ENCODE data around the gene TTC8.
"Not testable (repeated sequence)": the region's sequence is repeated elsewhere in the genome, so short reads cannot be mapped to it uniquely, and the experiment has no call there.

Gene TTC8

DNA sequence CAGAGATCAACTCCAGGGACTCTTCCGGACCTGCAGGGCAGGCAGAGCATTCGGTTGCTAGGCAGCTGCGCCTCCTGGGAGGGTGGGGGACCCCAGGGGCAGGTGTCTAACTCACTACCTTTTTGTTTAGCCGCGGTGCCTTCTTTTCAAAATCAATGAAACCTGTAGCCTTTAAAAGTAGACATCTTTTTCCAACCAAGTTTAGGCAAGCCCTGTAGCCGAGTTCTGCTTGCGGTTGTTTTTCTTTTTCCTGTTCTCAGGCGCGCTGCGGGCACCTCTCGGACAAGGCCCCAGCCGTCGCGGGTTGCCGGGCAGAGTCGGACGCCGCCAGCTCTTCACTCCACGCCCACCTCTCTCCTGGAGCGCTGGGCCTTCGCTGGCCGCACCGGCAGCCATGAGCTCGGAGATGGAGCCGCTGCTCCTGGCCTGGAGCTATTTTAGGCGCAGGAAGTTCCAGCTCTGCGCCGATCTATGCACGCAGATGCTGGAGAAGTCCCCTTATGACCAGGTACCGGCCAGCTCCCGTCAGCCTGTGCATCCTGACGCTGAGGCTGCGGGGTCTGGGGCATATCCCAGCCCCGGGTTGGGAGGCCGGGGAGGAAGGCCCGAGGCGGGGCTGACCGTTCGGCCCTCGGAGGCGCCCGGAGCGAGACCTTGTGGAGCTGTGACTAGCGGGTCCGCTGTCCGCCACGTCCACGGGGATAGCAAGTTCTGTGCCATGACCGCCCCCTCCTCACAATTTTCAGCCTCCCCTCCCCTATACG lies at the start of gene TTC8:
Gene TTC8 (plus strand): TSS at position 338 of the 764 bp plus-strand sequence. CDS start 57 bp downstream, at position 395.
- DNase-seq = peak; percentile 93

DNA sequence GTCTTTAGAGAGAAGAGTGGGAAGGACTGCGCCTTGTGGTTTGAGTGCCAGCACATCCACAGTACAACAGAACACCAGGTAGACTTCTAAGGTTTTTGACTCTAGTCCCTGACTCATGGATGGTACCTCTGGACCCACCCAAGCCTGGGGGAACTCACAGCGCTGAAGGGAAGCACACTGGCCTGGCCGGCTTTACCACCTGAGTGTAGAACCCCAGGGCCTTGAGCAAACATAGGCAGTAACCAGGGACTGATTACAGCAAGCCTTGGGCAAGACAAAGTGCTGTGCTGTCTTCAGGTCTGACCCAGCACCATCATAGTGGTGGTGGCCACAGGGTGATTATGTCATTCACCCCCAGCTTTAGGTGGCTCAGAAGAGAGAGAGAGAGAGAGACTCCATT lies 48.9 kb upstream of the TTC8 start:
- no peak for DNase-seq

DNA sequence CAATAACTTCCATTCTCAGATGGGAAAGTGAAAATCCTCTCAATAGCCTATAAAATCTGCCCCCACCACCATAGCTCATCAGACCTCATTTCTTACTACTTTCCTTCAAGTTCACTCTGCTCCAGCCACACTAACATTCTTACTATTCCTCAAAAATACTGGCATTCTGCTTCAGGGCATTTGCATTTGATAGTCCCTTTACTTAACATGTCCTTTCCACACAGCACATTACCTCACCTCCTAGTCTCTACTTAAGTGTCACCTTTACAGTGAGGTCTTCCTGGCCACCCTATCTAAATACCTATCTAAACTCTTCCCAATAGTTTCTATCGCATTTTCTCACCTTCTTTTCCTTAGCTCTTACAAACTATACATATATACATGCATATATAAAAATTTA lies 38.5 kb upstream of the TTC8 start:
- no peak for DNase-seq

- DNase-seq = no peak
Measured at GRCh38 chr14:88786715-88787114, 37.7 kb upstream of the TTC8 start.

DNA sequence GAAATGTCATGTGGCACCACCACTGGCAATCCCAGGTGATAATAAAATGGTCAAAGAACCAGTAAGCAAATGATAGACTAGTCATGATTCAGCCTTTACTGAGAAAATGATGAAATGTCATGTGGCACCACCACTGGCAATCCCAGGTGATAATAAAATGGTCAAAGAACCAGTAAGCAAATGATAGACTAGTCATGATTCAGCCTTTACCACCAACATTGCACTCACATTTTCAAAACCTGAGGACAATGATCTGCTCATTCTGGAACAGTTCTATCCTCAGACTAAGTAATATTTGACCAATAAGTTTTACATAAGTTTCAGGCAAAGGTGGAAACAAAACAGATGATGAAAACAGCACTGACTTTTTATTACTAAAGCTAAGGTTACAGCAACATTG lies 34.9 kb upstream of the TTC8 start:
- DNase-seq = not testable (repeated sequence)

GRCh38 chr14:88790501-88791251 lies 33.8 kb upstream of the TTC8 start:
- no peak for DNase-seq

GRCh38 chr14:88791252-88791621 lies 33.2 kb upstream of the TTC8 start:
- DNase-seq = no peak

DNA sequence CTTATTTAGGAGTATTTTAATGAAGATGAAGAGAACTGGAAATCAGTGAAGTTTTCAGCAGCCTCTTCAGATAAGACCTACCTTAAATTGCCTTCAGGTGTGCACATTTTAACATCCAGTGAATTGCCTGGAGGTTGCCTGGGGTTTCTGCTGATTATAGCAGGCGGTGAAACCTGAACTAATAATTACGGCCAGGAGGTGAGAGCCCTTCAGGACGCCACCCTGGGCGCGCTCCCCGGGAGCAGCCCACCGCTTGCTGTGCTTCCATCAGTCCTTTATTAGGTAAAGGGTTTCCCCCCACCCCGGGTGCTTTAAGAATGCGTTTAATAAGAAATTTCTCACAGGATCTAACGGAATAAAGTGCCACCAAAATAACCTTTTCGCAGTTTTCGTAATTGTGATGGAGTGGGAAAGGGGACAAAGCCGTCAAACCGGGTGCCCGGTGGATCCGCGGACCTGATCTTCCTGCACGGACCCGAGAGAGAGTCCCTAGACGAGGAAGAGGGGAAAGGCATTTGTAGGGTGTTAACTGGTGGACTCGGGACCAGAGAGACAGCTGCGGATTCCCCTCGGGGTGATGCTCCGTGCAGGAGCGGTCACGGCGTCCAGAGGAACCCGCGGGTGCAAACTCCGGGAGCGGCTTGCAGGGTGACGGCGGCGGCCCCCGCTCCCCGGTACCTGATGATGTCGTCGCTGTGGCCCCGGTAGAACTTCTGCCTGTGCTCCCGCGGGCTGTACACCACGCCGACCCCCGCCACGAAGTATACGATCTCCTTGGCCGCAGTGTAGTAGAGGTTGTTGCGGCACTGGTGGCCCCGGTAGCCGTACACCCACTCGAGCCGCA lies 32.6 kb upstream of the TTC8 start:
- DNase-seq = peak; percentile 60

GRCh38 chr14:88792473-88793258 lies 31.8 kb upstream of the TTC8 start, which contains the start of gene EML5:
EML5 (minus strand) TSS chr14:88792953; CDS start chr14:88792503, 450 bp downstream.
- DNase-seq = peak; percentile 83

DNA sequence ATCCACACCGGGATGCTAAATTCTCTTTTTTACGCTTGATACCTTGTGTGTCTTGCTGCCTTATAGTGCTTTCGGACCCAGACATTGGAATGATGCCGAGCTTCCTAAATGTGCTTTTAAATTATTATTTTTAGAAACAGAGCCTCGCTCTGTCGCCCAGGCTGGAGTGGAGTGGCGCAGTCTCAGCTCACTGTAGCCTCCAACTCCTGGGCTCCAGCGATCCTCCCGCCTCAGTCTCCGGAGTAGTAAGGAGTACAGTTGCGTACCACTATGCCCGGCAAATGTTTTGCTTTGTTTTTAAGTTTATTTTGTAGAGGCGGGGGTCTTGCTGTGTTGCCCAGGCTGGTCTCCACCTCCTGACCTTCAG lies 31.2 kb upstream of the TTC8 start:
- no peak for DNase-seq

DNA sequence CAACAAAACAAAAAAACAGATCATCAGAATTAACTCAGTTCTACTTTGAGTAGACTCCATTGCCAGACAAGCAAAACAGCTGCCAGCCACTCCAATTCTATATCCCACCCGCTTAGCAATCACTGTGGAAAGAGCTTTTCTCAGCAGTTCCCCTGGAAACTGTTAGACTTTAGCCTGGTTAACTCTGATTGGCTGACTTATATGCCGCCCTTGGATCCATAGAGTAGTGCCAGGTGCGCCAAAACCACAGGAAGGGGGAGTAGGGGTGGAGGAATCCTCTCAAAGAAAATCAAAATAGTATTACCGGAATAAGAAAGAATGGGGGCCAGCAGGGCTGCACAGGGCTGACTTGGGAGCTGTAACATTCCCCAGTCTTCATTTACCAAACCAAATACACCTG lies 26.3 kb upstream of the TTC8 start:
- DNase-seq = peak; percentile 79

- DNase-seq = no peak
Measured at GRCh38 chr14:88799522-88799921, 24.9 kb upstream of the TTC8 start.

DNA sequence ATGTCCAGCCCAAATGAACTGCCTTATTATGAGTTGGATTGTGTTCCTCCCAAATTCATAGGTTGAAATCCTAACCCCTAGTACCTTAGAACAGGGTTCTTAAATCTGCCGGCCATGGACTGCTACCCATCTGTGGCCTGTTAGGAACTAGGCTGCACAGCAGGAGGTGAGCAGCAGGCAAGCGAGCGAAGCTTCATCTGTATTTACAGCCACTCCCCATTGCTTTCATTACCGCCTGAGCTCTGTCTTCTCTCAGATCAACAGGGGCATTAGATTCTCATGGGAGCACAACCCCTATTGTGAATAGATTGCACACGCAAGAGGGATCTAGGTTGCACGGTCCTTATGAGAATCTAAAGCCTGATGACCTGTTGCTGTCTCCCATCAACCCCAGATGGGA lies 21.9 kb upstream of the TTC8 start:
- DNase-seq = no peak

- DNase-seq = no peak
Measured at GRCh38 chr14:88804035-88804434, 20.4 kb upstream of the TTC8 start.

GRCh38 chr14:88804477-88804876 lies 20.0 kb upstream of the TTC8 start:
- DNase-seq = no peak

GRCh38 chr14:88808359-88808758 lies 16.1 kb upstream of the TTC8 start:
- DNase-seq = no peak

- DNase-seq = no peak
Measured at GRCh38 chr14:88815980-88816379, 8.5 kb upstream of the TTC8 start.

GRCh38 chr14:88818018-88818417 lies 6.4 kb upstream of the TTC8 start:
- no peak for DNase-seq

DNA sequence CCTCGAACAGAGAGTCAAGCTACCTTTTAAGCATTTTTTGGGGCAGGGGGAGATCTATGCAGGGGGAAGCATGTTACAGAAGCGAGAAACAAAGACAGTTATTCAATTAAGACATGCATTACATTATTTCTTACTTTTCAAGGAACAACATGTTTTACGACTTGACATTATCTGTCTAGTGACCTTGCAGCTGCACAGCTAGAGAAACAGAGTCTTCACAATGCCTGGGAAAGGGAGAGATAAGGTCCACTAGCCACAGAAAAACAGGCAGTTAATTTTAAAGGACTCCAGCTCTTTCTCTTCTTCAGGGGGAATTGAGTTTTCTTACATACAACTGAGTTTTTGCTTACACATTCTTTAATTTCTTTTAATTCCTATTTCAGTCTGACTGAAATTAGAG lies 4.8 kb upstream of the TTC8 start:
- not testable (repeated sequence) for DNase-seq

- DNase-seq = no peak
Measured at GRCh38 chr14:88821378-88821777, 3.1 kb upstream of the TTC8 start.

GRCh38 chr14:88821888-88822287 lies 2.6 kb upstream of the TTC8 start:
- DNase-seq = no peak

GRCh38 chr14:88823968-88824313 lies 510 bp upstream of the TTC8 start:
- no peak for DNase-seq

GRCh38 chr14:88825078-88825458 lies 617 bp downstream of the TTC8 start:
- no peak for DNase-seq
